Measurements from ENCODE around the gene POC1A. TPM values are rescaled to one million over a fixed set of nuclear protein-coding genes. Genes with fewer than 3 reads are reported as not detected.

POC1A gene
- total and polyA plus RNA-seq, 2 of the 8 experiments (the other 6 are each of a cell fraction or from before 2014, with no cell fraction given) = 35.7 to 39.2 TPM

- H3K14ac ChIP-seq (ENCODE audit: insufficient read length) = no peak overlapping the region
- no peak overlapping the region for H3K56ac ChIP-seq (replicated peaks; ENCODE audit: insufficient read length, low read depth, low read length)
- H4K91ac ChIP-seq (replicated peaks; ENCODE audit: insufficient read length, low read length) = no peak overlapping the region
- H2BK20ac ChIP-seq (ENCODE audit: low read length) = no peak overlapping the region
- no peak overlapping the region for H3K18ac ChIP-seq (ENCODE audit: extremely low read depth, low read length)
- H3K9ac ChIP-seq (replicated peaks in 1 of 4; ENCODE audit: extremely low read depth in 1 of 4, low read depth in 3 of 4, low read length in 3 of 4) = no peak overlapping the region
- no peak overlapping the region for H2AFZ ChIP-seq (ENCODE audit: low read length)
- no peak overlapping the region for H4K5ac ChIP-seq (ENCODE audit: insufficient read length, low read depth, low read length)
- no peak overlapping the region for H2BK12ac ChIP-seq (ENCODE audit: low read depth, low read length)
- no peak overlapping the region for H3K4ac ChIP-seq (replicated peaks; ENCODE audit: insufficient read length, low read depth, low read length)
- H3K27me3 ChIP-seq (replicated peaks in 1 of 4; ENCODE audit: control insufficient read depth in 3 of 4, extremely low read depth in 1 of 4, insufficient read depth in 3 of 4, low read length in 3 of 4) = no peaks in the 10 kb centered on the region
- H3K4me1 ChIP-seq (replicated peaks in 1 of 4; ENCODE audit: control insufficient read depth in 3 of 4, insufficient read depth in 4 of 4, low read length in 3 of 4) = no peaks in the 10 kb centered on the region
- H3K36me3 ChIP-seq (ENCODE audit: control insufficient read depth in 2 of 4, insufficient read depth in 4 of 4, low read length in 3 of 4) = peaks cover 11 to 21% (median 15%) of the 10 kb centered on the region in 4 experiments
- no peak overlapping the region for H2AK5ac ChIP-seq (ENCODE audit: low read depth, low read length)
- DNase-seq (ENCODE audit: low read depth in 1 of 2, low spot score in 2 of 2) = no peak
- H3K9me3 ChIP-seq (ENCODE audit: insufficient read depth in 2 of 2, low read depth in 1 of 2, low read length in 1 of 2) = no peaks in the 10 kb centered on the region
- H3K27ac ChIP-seq (ENCODE audit: low read depth, low read length) = no peak overlapping the region
- H3K79me1 ChIP-seq (ENCODE audit: low read depth, low read length) = no peaks in the 10 kb centered on the region; the same call in 1 of the 2 replicates
- ChIA-PET POLR2A (ENCODE audit: partially characterized antibody) (interaction anchor here (0.6 to 1.8 kb wide), 5 partner anchors 9 to 127 kb away, joined by 3 to 5 read pairs (median 3); partner anchors contain the start of gene RPL29), CTCF (ENCODE audit: partially characterized antibody) (interaction anchor here (0.9 to 5.0 kb wide), 6 partner anchors 9 to 117 kb away, joined by 4 to 45 read pairs (median 6); no protein-coding TSS in a partner anchor)
- H3K79me2 ChIP-seq (ENCODE audit: control insufficient read depth in 1 of 2, insufficient read depth in 2 of 2, low read length in 2 of 2) = no peaks in the 10 kb centered on the region
- H2BK5ac ChIP-seq (ENCODE audit: low read depth, low read length) = no peak overlapping the region
- no peak for FAIRE-seq
- H3K23ac ChIP-seq (ENCODE audit: insufficient read length) = no peak overlapping the region
- no peak overlapping the region for H2BK120ac ChIP-seq (replicated peaks; ENCODE audit: low read depth, low read length)
- no peak overlapping the region for H2BK15ac ChIP-seq (ENCODE audit: low read length)
- peaks cover 0 to 3% of the 10 kb centered on the region in 2 experiments for H4K20me1 ChIP-seq (replicated peaks in 1 of 2; ENCODE audit: control insufficient read depth in 1 of 2, insufficient read depth in 2 of 2, low read length in 2 of 2)
- no peak overlapping the region for H3K4me3 ChIP-seq (ENCODE audit: extremely low read depth in 1 of 4, insufficient read depth in 2 of 4, low read depth in 3 of 4, low read length in 4 of 4)
- WGBS, 2 experiments (ENCODE audit: extremely low coverage in 1 of 2, insufficient coverage in 1 of 2, insufficient read length in 1 of 2, insufficient replicate concordance in 2 of 2, low coverage in 1 of 2, low lambda C conversion rate in 2 of 2, missing lambda C conversion rate in 1 of 2) = 93% methylated on average over 5 of the region's 5 CpGs; no CpG with 5 or more reads in 1 of the 2 experiments
- H3K4me2 ChIP-seq (ENCODE audit: insufficient read depth in 1 of 2, low read depth in 2 of 2, low read length in 2 of 2) = no peak overlapping the region
- H4K8ac ChIP-seq (ENCODE audit: extremely low read depth, insufficient read depth, low read length) = no peak overlapping the region
- H3K23me2 ChIP-seq (ENCODE audit: low read depth, low read length) = no peaks in the 10 kb centered on the region
- TF ChIP-seq HDAC2 (IDR thresholded peaks at IDR 0.05; ENCODE audit: borderline replicate concordance in 1 of 2, low read depth in 2 of 2, low read length in 2 of 2) = no peak
Measured at GRCh38 chr3:52119099-52119498, 35.1 kb downstream of the POC1A start.

Data from H1 (cell line).